ENCODE measurements around the gene TIAM2.
"Not testable (repeated sequence)": the region's sequence is repeated elsewhere in the genome, so short reads cannot be mapped to it uniquely, and the experiment has no call there.

TIAM2 gene

DNA sequence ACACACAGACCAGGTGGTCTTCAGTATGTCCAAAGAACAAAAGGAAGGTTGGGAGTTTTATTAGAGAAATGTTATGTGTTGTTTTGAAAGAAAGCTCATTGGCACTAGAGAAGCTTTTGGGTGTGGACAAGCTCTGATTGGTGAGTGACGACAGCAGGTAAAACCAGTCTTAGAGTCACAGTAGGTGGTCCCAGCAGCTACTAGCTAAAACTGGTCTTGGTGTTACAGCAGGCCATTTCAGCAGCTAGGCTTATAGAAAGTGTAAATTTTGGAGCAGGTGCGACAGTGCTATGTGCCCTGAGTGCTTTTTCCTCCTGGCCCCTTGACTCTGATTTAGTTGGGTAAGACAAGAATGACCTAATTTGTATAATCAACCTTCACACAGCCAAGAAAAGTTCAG is 272.3 kb downstream of the TIAM2 start:
- Histone ChIP-seq H2BK15ac (replicated peaks; ENCODE audit: low read depth) (no peak overlapping the region), H2AK5ac (ENCODE audit: low read length) (no peak overlapping the region), H2BK5ac (ENCODE audit: low read length) (no peak overlapping the region), H4K8ac (ENCODE audit: low read depth, low read length) (no peak overlapping the region), H3K56ac (ENCODE audit: low read length) (no peak overlapping the region), H3K4ac (ENCODE audit: low read depth, low read length) (no peak overlapping the region), H3K36me3 (ENCODE audit: control insufficient read depth, insufficient read depth, low read length) (no peaks in the 10 kb centered on the region), H3K4me3 (ENCODE audit: low read length) (no peak overlapping the region), H3K27me3 (ENCODE audit: insufficient read depth, low read length, poor library complexity) (no peaks in the 10 kb centered on the region), H3K9ac (ENCODE audit: low read length) (no peak overlapping the region), H3K27ac (ENCODE audit: low read depth, low read length) (no peak overlapping the region), H3K23ac (ENCODE audit: low read length) (no peak overlapping the region), H2BK120ac (ENCODE audit: low read depth, low read length) (no peak overlapping the region), H3K4me1 (ENCODE audit: control insufficient read depth, low read depth, low read length) (no peaks in the 10 kb centered on the region), H3K79me1 (ENCODE audit: low read length) (peaks cover 3% of the 10 kb centered on the region), H3K4me2 (ENCODE audit: low read length) (no peak overlapping the region), H3K79me2 (ENCODE audit: control insufficient read depth, insufficient read depth, low read length) (no peaks in the 10 kb centered on the region), H4K5ac (ENCODE audit: low read length) (no peak overlapping the region), H3K18ac (ENCODE audit: low read length) (no peak overlapping the region)
- no CpG with 5 or more reads among the region's 2 CpGs for WGBS (ENCODE audit: extremely low coverage, insufficient coverage, low lambda C conversion rate)
- DNase-seq = peak; percentile 45

DNA sequence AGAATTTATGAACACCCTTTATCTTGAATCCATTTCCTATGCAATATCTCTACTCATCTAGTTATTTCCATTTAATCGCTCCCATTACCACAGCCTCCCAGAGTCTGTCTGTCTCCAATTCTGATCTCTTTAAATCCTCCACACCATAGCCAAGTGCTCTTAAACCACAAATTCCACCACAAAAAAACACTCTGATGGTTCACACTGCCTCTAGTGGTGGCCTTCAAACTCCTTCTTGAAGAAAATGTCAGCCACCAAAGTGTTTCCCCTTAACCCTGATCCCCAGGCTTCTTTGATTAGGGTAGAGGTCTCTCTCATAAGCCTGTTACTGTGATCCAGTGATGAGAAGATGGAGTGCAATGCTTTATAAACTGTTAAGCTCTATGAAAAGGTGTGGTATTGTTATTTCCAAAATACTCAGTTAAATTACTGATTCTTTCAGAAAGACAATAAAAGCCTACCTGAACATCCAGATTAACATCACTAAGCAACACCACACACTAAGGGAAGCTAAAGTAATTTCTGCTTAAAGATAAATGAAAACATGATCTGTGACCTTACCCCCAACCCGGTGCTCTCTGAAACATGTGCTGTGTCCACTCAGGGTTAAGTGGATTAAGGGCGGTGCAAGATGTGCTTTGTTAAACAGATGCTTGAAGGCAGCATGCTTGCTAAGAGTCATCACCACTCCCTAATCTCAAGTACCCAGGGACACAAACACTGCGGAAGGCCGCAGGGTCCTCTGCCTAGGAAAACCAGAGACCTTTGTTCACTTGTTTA is 273.2 kb downstream of the TIAM2 start:
- WGBS (ENCODE audit: extremely low coverage, insufficient coverage, low lambda C conversion rate) = no CpG with 5 or more reads among the region's 5 CpGs
- not testable (repeated sequence) for H2AK5ac ChIP-seq (ENCODE audit: low read length); H2BK15ac ChIP-seq (replicated peaks; ENCODE audit: low read depth); H3K4me2 ChIP-seq (ENCODE audit: low read length); H3K4ac ChIP-seq (ENCODE audit: low read depth, low read length); H3K79me2 ChIP-seq (ENCODE audit: control insufficient read depth, insufficient read depth, low read length); H3K79me1 ChIP-seq (ENCODE audit: low read length); H4K5ac ChIP-seq (ENCODE audit: low read length); H3K9ac ChIP-seq (ENCODE audit: low read length); H2BK5ac ChIP-seq (ENCODE audit: low read length); H3K27ac ChIP-seq (ENCODE audit: low read depth, low read length); H3K27me3 ChIP-seq (ENCODE audit: insufficient read depth, low read length, poor library complexity); H4K8ac ChIP-seq (ENCODE audit: low read depth, low read length); H3K56ac ChIP-seq (ENCODE audit: low read length); H2BK120ac ChIP-seq (ENCODE audit: low read depth, low read length); H3K4me3 ChIP-seq (ENCODE audit: low read length); H3K4me1 ChIP-seq (ENCODE audit: control insufficient read depth, low read depth, low read length); H3K36me3 ChIP-seq (ENCODE audit: control insufficient read depth, insufficient read depth, low read length); H3K18ac ChIP-seq (ENCODE audit: low read length); H3K23ac ChIP-seq (ENCODE audit: low read length)
- DNase-seq = peak; percentile 83

DNA sequence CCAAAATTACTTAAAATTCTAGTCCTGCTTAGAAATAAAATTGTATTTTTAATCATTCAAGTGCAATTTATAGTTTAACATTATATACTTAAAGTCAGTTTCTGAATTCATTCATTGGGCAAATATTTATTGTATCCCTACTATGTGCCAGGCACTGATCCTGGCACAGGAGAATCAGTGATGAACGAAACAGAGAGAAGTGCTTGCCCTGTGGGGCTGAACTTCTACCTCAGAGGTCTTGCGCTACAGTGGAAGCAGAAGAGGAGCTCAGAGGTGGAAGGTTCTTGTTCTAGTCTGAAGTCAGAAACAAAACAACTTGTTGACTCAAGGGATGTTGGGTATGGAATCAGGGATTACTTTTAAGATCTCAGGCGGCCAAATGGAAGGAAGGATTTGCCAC is 274.6 kb downstream of the TIAM2 start:
- Histone ChIP-seq H3K36me3 (ENCODE audit: control insufficient read depth, insufficient read depth, low read length) (no peaks in the 10 kb centered on the region), H3K4me3 (ENCODE audit: low read length) (no peak overlapping the region), H3K18ac (ENCODE audit: low read length) (no peak overlapping the region), H2BK15ac (replicated peaks; ENCODE audit: low read depth) (no peak overlapping the region), H3K23ac (ENCODE audit: low read length) (no peak overlapping the region), H3K4me1 (ENCODE audit: control insufficient read depth, low read depth, low read length) (peaks cover 2% of the 10 kb centered on the region), H3K27ac (ENCODE audit: low read depth, low read length) (no peak overlapping the region), H2BK120ac (ENCODE audit: low read depth, low read length) (no peak overlapping the region), H3K56ac (ENCODE audit: low read length) (no peak overlapping the region), H3K27me3 (ENCODE audit: insufficient read depth, low read length, poor library complexity) (no peaks in the 10 kb centered on the region), H3K79me1 (ENCODE audit: low read length) (no peaks in the 10 kb centered on the region), H3K4ac (ENCODE audit: low read depth, low read length) (no peak overlapping the region), H4K8ac (ENCODE audit: low read depth, low read length) (no peak overlapping the region), H3K79me2 (ENCODE audit: control insufficient read depth, insufficient read depth, low read length) (no peaks in the 10 kb centered on the region), H3K4me2 (ENCODE audit: low read length) (no peak overlapping the region), H2BK5ac (ENCODE audit: low read length) (no peak overlapping the region), H2AK5ac (ENCODE audit: low read length) (no peak overlapping the region), H3K9ac (ENCODE audit: low read length) (no peak overlapping the region), H4K5ac (ENCODE audit: low read length) (no peak overlapping the region)
- DNase-seq = no peak
- WGBS (ENCODE audit: extremely low coverage, insufficient coverage, low lambda C conversion rate) = no CpG with 5 or more reads among the region's 3 CpGs

DNA sequence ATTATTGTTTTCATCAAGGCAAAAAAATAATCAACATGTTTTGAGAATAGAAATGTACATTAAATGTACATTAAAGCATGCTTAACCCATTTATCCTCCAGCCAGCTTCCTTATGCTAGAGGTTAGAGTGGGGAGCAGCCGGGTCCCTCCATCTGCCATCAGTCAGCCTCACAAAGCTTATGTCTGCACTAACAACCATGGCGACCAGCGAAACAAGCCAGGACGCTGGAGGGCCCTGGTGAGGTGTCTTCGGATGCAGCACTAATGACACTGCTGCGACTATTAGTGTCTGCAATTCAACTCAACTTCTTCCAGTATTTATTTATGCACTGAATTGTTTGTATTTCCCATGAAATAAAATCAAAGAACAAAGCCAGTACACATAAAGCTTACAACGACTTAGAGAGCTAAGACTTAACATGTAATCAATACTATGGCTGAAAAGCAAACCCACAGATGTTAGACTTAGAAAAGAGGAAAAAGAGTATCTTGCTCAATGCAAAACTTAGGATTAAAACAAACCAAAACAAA is 275.5 kb downstream of the TIAM2 start:
- H3K56ac ChIP-seq (ENCODE audit: low read length) = no peak overlapping the region
- H3K4me3 ChIP-seq (ENCODE audit: low read length) = no peak overlapping the region
- no peaks in the 10 kb centered on the region for H3K79me2 ChIP-seq (ENCODE audit: control insufficient read depth, insufficient read depth, low read length)
- no peak overlapping the region for H2BK5ac ChIP-seq (ENCODE audit: low read length)
- no peaks in the 10 kb centered on the region for H3K79me1 ChIP-seq (ENCODE audit: low read length)
- H3K4ac ChIP-seq (ENCODE audit: low read depth, low read length) = no peak overlapping the region
- H2BK120ac ChIP-seq (ENCODE audit: low read depth, low read length) = no peak overlapping the region
- no peak overlapping the region for H2AK5ac ChIP-seq (ENCODE audit: low read length)
- no CpG with 5 or more reads among the region's 7 CpGs for WGBS (ENCODE audit: extremely low coverage, insufficient coverage, low lambda C conversion rate)
- H3K23ac ChIP-seq (ENCODE audit: low read length) = no peak overlapping the region
- peaks cover 2% of the 10 kb centered on the region for H3K4me1 ChIP-seq (ENCODE audit: control insufficient read depth, low read depth, low read length)
- DNase-seq = no peak
- H3K27ac ChIP-seq (ENCODE audit: low read depth, low read length) = no peak overlapping the region
- no peak overlapping the region for H2BK15ac ChIP-seq (replicated peaks; ENCODE audit: low read depth)
- no peaks in the 10 kb centered on the region for H3K27me3 ChIP-seq (ENCODE audit: insufficient read depth, low read length, poor library complexity)
- H3K4me2 ChIP-seq (ENCODE audit: low read length) = no peak overlapping the region
- no peaks in the 10 kb centered on the region for H3K36me3 ChIP-seq (ENCODE audit: control insufficient read depth, insufficient read depth, low read length)
- H4K5ac ChIP-seq (ENCODE audit: low read length) = no peak overlapping the region
- no peak overlapping the region for H4K8ac ChIP-seq (ENCODE audit: low read depth, low read length)
- no peak overlapping the region for H3K18ac ChIP-seq (ENCODE audit: low read length)
- H3K9ac ChIP-seq (ENCODE audit: low read length) = no peak overlapping the region

DNA sequence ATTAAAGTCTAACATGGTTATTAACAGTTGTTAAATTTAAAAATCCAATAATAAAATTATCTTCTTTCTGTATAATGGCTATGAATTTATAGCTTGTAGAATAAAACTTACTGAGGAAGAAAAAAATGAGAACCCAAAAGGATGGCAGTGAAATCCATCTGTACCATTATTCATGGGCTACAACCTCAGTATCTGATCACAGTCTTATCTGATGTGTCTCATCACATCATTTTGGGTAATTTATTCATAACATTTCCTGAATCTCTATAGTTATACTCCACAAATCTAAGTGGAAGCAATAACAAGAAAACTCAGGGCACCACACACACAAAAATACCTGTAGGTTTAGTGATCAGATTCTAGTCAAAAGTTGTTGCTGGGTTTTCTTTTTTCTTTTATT is 276.0 kb downstream of the TIAM2 start:
- H3K56ac ChIP-seq (ENCODE audit: low read length) = no peak overlapping the region
- H2BK120ac ChIP-seq (ENCODE audit: low read depth, low read length) = no peak overlapping the region
- H3K4me2 ChIP-seq (ENCODE audit: low read length) = no peak overlapping the region
- no peak overlapping the region for H3K27ac ChIP-seq (ENCODE audit: low read depth, low read length)
- no peak overlapping the region for H2BK5ac ChIP-seq (ENCODE audit: low read length)
- no peak overlapping the region for H3K23ac ChIP-seq (ENCODE audit: low read length)
- H4K8ac ChIP-seq (ENCODE audit: low read depth, low read length) = no peak overlapping the region
- no peak overlapping the region for H4K5ac ChIP-seq (ENCODE audit: low read length)
- no peak overlapping the region for H3K4me3 ChIP-seq (ENCODE audit: low read length)
- no peaks in the 10 kb centered on the region for H3K36me3 ChIP-seq (ENCODE audit: control insufficient read depth, insufficient read depth, low read length)
- H3K9ac ChIP-seq (ENCODE audit: low read length) = no peak overlapping the region
- no peak overlapping the region for H3K18ac ChIP-seq (ENCODE audit: low read length)
- H3K4me1 ChIP-seq (ENCODE audit: control insufficient read depth, low read depth, low read length) = peaks cover 2% of the 10 kb centered on the region
- H3K27me3 ChIP-seq (ENCODE audit: insufficient read depth, low read length, poor library complexity) = no peaks in the 10 kb centered on the region
- no peak overlapping the region for H2BK15ac ChIP-seq (replicated peaks; ENCODE audit: low read depth)
- DNase-seq = no peak
- no peaks in the 10 kb centered on the region for H3K79me2 ChIP-seq (ENCODE audit: control insufficient read depth, insufficient read depth, low read length)
- no peak overlapping the region for H3K4ac ChIP-seq (ENCODE audit: low read depth, low read length)
- no peaks in the 10 kb centered on the region for H3K79me1 ChIP-seq (ENCODE audit: low read length)
- no peak overlapping the region for H2AK5ac ChIP-seq (ENCODE audit: low read length)

Measured in mesendoderm (in vitro differentiated cells).